H9 (cell line): ENCODE data around the gene NKAIN2. TPM values are rescaled to one million over a fixed set of nuclear protein-coding genes. Genes with fewer than 3 reads are reported as not detected.

Source experiments
- DNase-seq: peaks from one replicate; pipeline ENCODE4 v3.0.0-alpha.2; 2017
- H2AFZ ChIP-seq: one replicate; pipeline ENCODE4 v1.6.1; 2013; ENCODE audit warnings: mild to moderate bottlenecking, low read length, control low read depth, moderate library complexity
- H2AK5ac ChIP-seq: 2 replicates; pipeline ENCODE4 v1.6.1; 2013; ENCODE audit warnings: low read length, control low read depth, mixed read lengths; ENCODE audit not compliant: insufficient read length
- H2BK120ac ChIP-seq: one replicate; pipeline ENCODE4 v1.6.1; 2013; ENCODE audit warnings: low read depth, mild to moderate bottlenecking, low read length, control low read depth, inconsistent platforms; ENCODE audit not compliant: poor library complexity, severe bottlenecking
- H2BK12ac ChIP-seq: 2 replicates; pipeline ENCODE4 v1.6.1; 2013; ENCODE audit warnings: low read length, control low read depth, mixed read lengths, low read depth; ENCODE audit not compliant: insufficient read length
- H2BK15ac ChIP-seq: 2 replicates; pipeline ENCODE4 v1.6.1; 2013; ENCODE audit warnings: low read depth, low read length, control low read depth
- H2BK20ac ChIP-seq: one replicate; pipeline ENCODE4 v1.6.1; 2013; ENCODE audit warnings: low read depth, mild to moderate bottlenecking, low read length, control low read depth, inconsistent platforms; ENCODE audit not compliant: poor library complexity, severe bottlenecking
- H2BK5ac ChIP-seq: 2 replicates; pipeline ENCODE4 v1.6.1; 2013; ENCODE audit warnings: low read length, control low read depth, mixed read lengths; ENCODE audit not compliant: insufficient read length
- H3K14ac ChIP-seq: 2 replicates; pipeline ENCODE4 v1.6.1; 2013; ENCODE audit warnings: low read length, control low read depth; ENCODE audit not compliant: insufficient read depth
- H3K18ac ChIP-seq: 2 replicates; pipeline ENCODE4 v1.6.1; 2013; ENCODE audit warnings: low read depth, mild to moderate bottlenecking, mixed read lengths, low read length, control low read depth; ENCODE audit not compliant: insufficient read length
- H3K23ac ChIP-seq: 2 replicates; pipeline ENCODE4 v1.6.1; 2013; ENCODE audit warnings: low read length, control low read depth, mixed read lengths, low read depth; ENCODE audit not compliant: insufficient read length
- H3K23me2 ChIP-seq: 2 replicates; pipeline ENCODE4 v1.6.1; 2013; ENCODE audit warnings: low read depth, mild to moderate bottlenecking, mixed read lengths, low read length, control low read depth; ENCODE audit not compliant: insufficient read length, poor library complexity, severe bottlenecking
- H3K27ac ChIP-seq: 2 replicates; pipeline ENCODE4 v1.5.1; 2013; ENCODE audit warnings: low read length, control low read depth, mixed read lengths, low read depth; ENCODE audit not compliant: insufficient read length
- H3K27me3 ChIP-seq: 2 replicates; pipeline ENCODE4 v1.6.1; 2013; ENCODE audit warnings: low read length, control low read depth, inconsistent platforms; ENCODE audit not compliant: insufficient read depth
- H3K4ac ChIP-seq: 2 replicates; pipeline ENCODE4 v1.6.1; 2013; ENCODE audit warnings: low read depth, mild to moderate bottlenecking, control low read depth, inconsistent platforms, low read length, moderate library complexity
- H3K4me1 ChIP-seq: 2 replicates; pipeline ENCODE4 v1.6.1; 2013; ENCODE audit warnings: low read length, control low read depth, inconsistent platforms; ENCODE audit not compliant: insufficient read depth
- H3K4me2 ChIP-seq: 2 replicates; pipeline ENCODE4 v1.6.1; 2013; ENCODE audit warnings: low read length, control low read depth, mixed read lengths; ENCODE audit not compliant: insufficient read length, insufficient read depth
- H3K56ac ChIP-seq: 2 replicates; pipeline ENCODE4 v1.6.1; 2013; ENCODE audit warnings: low read depth, mild to moderate bottlenecking, mixed read lengths, low read length, control low read depth; ENCODE audit not compliant: insufficient read length
- H3K79me1 ChIP-seq: 2 replicates; pipeline ENCODE4 v1.6.1; 2013; ENCODE audit warnings: low read depth, mild to moderate bottlenecking, moderate library complexity, low read length, control low read depth, inconsistent platforms; ENCODE audit not compliant: insufficient read depth, poor library complexity, severe bottlenecking
- H3K79me2 ChIP-seq: 2 replicates; pipeline ENCODE4 v1.6.1; 2013; ENCODE audit warnings: low read length, control low read depth, inconsistent platforms; ENCODE audit not compliant: insufficient read depth
- H3K9ac ChIP-seq: 2 replicates; pipeline ENCODE4 v1.6.1; 2013; ENCODE audit warnings: low read length, control low read depth, mixed read lengths; ENCODE audit not compliant: insufficient read length; ENCODE audit errors: extremely low read depth
- H3K9me3 ChIP-seq: one replicate; pipeline ENCODE4 v1.6.1; 2013; ENCODE audit warnings: low read depth, low read length, inconsistent platforms; ENCODE audit not compliant: control insufficient read depth
- H3T11ph ChIP-seq: one replicate; pipeline ENCODE4 v1.6.1; 2013; ENCODE audit warnings: mild to moderate bottlenecking, low read length, control low read depth, inconsistent platforms
- H4K20me1 ChIP-seq: one replicate; pipeline ENCODE4 v1.6.1; 2013; ENCODE audit not compliant: control insufficient read depth, insufficient read length, insufficient read depth
- H4K5ac ChIP-seq: 2 replicates; pipeline ENCODE4 v1.6.1; 2013; ENCODE audit warnings: low read depth, mild to moderate bottlenecking, mixed read lengths, low read length, control low read depth; ENCODE audit not compliant: insufficient read length
- H4K8ac ChIP-seq: replicated peaks from 2 replicates; pipeline ENCODE4 v1.6.1; 2013; ENCODE audit warnings: low read length, control low read depth, mixed read lengths, low read depth; ENCODE audit not compliant: insufficient read length
- H4K91ac ChIP-seq: 2 replicates; pipeline ENCODE4 v1.6.1; 2013; ENCODE audit warnings: low read depth, mild to moderate bottlenecking, moderate library complexity, mixed read lengths, low read length, control low read depth; ENCODE audit not compliant: insufficient read length
- H3K27ac Mint-ChIP-seq, 3 experiments: 2 replicates in 2 of 3; 3 replicates in 1 of 3; pipeline ENCODE4 v1.8.0; 2020 to 2021; ENCODE audit warnings: mixed read lengths in 3 of 3, mild to moderate bottlenecking in 1 of 3, moderate library complexity in 1 of 3
- H3K27me3 Mint-ChIP-seq: 2 replicates; pipeline ENCODE4 v1.8.0; 2021; ENCODE audit warnings: low read depth, mild to moderate bottlenecking, moderate library complexity, mixed read lengths
- H3K36me3 Mint-ChIP-seq, 3 experiments: 2 replicates in 2 of 3; 3 replicates in 1 of 3; pipeline ENCODE4 v1.8.0; 2020 to 2021; ENCODE audit warnings: low read depth in 3 of 3, mixed read lengths in 3 of 3; ENCODE audit not compliant: insufficient read depth in 1 of 3
- H3K4me1 Mint-ChIP-seq, 2 experiments: 2 replicates each; pipeline ENCODE4 v1.8.0; 2020; ENCODE audit warnings: mixed read lengths in 2 of 2
- H3K4me3 Mint-ChIP-seq, 2 experiments: 2 replicates in 1 of 2; 3 replicates in 1 of 2; pipeline ENCODE4 v1.8.0; 2020 to 2021; ENCODE audit warnings: mild to moderate bottlenecking in 2 of 2, mixed read lengths in 2 of 2, moderate library complexity in 1 of 2
- H3K9me3 Mint-ChIP-seq, 2 experiments: 2 replicates in 1 of 2; 3 replicates in 1 of 2; pipeline ENCODE4 v1.8.0; 2020; ENCODE audit warnings: mild to moderate bottlenecking in 2 of 2, mixed read lengths in 2 of 2, moderate library complexity in 1 of 2
- CTCF ChIP-seq: fragments of 200-600 bp; sonication (generic); conservative IDR thresholded peaks from 3 replicates; pipeline ENCODE4 v1.8.0; 2021; ENCODE audit warnings: antibody characterized with exemption, mild to moderate bottlenecking
- WGBS: extraction: QIAGEN DNeasy Blood & Tissue Kit; methylation state at CpG from one replicate; pipeline ENCODE4 v1.1.7; 2013; ENCODE audit warnings: missing lambda C conversion rate, low lambda C conversion rate, mixed read lengths; ENCODE audit not compliant: insufficient read length; ENCODE audit errors: extremely low coverage; 5-methylcytosine and 5-hydroxymethylcytosine counted together
- total RNA-seq: library from RNA; stranded (reverse); gene quantifications from 2 replicates; pipeline ENCODE4 v1.2.1, GENCODE V29; 2021

Gene NKAIN2
- total RNA-seq, 1 experiment from 2014 or later = 0.17 TPM

DNA sequence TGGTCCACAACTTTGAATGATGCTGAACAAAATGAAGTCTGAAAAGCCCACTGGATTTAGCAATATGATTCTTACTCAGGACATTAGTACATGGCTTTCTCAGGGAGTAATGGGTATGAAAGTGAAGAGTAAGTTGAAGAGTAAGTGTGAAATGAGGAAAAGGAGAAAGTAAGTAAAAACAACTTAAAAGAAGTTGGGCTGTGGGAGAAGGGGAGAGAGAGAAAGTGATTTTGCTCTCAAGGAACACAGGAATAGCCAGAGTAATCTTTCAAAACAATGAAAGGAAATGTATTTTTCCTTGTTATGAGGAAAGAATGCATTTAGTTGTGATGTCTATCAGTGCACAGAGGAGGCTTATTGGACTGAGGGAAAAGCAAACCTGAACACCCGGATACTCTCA, 39.8 kb upstream of the NKAIN2 start:
- no CpG with 5 or more reads among the region's 1 CpG for WGBS
- Histone ChIP-seq H4K91ac (no peak overlapping the region), H3K4ac (no peak overlapping the region), H2BK120ac (no peak overlapping the region), H3K4me2 (no peak overlapping the region), H2AK5ac (no peak overlapping the region), H2BK12ac (no peak overlapping the region), H3K4me1 (no peaks in the 10 kb centered on the region; the same call in 1 of the 2 replicates), H2BK15ac (no peak overlapping the region), H4K8ac (no peak overlapping the region), H2BK5ac (no peak overlapping the region), H2BK20ac (no peak overlapping the region), H3K27ac (no peak overlapping the region), H3K23me2 (no peaks in the 10 kb centered on the region), H4K20me1 (no peaks in the 10 kb centered on the region), H2AFZ (no peak overlapping the region), H3K79me2 (no peaks in the 10 kb centered on the region), H3K14ac (no peak overlapping the region), H4K5ac (no peak overlapping the region), H3K9ac (no peak overlapping the region), H3T11ph (no peak overlapping the region), H3K27me3 (no peaks in the 10 kb centered on the region), H3K18ac (no peak overlapping the region), H3K79me1 (no peaks in the 10 kb centered on the region), H3K23ac (no peak overlapping the region), H3K56ac (no peak overlapping the region), H3K9me3 (no peaks in the 10 kb centered on the region)
- no peak for DNase-seq
- no peak overlapping the region for H3K4me3 Mint-ChIP-seq
- H3K27me3 Mint-ChIP-seq = no peaks in the 10 kb centered on the region
- H3K4me1 Mint-ChIP-seq = peaks cover 17 to 19% of the 10 kb centered on the region in 2 experiments
- H3K36me3 Mint-ChIP-seq = peaks cover 0 to 5% (median 0%) of the 10 kb centered on the region in 3 experiments; a peak in 1 of 7 replicates
- no peak for TF ChIP-seq CTCF
- peaks cover 3 to 4% of the 10 kb centered on the region in 2 experiments; a peak in 2 of 5 replicates for H3K9me3 Mint-ChIP-seq
- no peak overlapping the region for H3K27ac Mint-ChIP-seq
